ENCODE data around the gene LRP1.

LRP1 gene

DNA sequence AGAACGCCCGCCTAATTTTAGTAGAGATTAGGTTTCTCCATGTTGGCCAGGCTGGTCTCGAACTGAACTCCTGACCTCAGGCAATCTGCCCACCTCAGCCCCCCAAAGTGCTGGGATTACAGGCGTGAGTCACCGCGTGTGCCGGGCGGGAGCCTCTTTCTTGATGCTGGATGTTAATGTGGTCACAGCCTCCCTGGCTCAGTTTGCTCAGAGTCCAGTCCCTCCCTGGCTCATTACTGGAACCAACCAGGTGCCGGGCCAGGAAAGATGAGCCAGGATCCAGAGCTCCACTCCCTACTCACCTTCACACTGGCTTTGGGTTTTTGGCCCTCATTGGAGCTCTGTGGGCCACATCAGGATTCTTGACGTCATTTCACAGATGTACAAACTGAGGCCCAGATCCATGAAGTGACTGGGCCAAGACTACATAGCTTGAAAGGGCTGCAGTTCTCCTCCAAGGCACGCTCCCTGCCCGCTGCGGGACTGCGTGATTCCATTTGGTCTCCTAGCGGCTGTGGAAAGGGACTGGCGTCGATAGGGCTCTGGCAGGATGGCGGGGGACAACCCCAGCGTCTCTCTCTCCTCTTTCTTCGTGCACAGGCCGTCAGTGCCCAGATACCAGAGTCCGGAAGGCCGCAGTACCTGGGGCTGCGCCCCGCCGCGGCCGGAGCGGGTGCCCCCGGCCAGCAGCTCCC lies 96.1 kb downstream of the LRP1 start:
- no peak overlapping the region for H3K4me3 ChIP-seq (ENCODE audit: low read depth, low read length)
- H3K9ac ChIP-seq, result no peak overlapping the region
- no peaks in the 10 kb centered on the region for H3K79me2 ChIP-seq
- no peaks in the 10 kb centered on the region for H3K9me3 ChIP-seq (ENCODE audit: control insufficient read depth, low read length)
- H2AFZ ChIP-seq, result no peak overlapping the region
- TF ChIP-seq, protein P1, sequence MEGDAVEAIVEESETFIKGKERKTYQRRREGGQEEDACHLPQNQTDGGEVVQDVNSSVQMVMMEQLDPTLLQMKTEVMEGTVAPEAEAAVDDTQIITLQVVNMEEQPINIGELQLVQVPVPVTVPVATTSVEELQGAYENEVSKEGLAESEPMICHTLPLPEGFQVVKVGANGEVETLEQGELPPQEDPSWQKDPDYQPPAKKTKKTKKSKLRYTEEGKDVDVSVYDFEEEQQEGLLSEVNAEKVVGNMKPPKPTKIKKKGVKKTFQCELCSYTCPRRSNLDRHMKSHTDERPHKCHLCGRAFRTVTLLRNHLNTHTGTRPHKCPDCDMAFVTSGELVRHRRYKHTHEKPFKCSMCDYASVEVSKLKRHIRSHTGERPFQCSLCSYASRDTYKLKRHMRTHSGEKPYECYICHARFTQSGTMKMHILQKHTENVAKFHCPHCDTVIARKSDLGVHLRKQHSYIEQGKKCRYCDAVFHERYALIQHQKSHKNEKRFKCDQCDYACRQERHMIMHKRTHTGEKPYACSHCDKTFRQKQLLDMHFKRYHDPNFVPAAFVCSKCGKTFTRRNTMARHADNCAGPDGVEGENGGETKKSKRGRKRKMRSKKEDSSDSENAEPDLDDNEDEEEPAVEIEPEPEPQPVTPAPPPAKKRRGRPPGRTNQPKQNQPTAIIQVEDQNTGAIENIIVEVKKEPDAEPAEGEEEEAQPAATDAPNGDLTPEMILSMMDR (IDR thresholded peaks at IDR 0.05), result no peak
- H3K27ac ChIP-seq, result no peak overlapping the region
- H3K27me3 ChIP-seq (ENCODE audit: control insufficient read depth, insufficient read depth, low read length), result peaks cover 11% of the 10 kb centered on the region
- H3K4me2 ChIP-seq (ENCODE audit: low read length), result no peak overlapping the region
- no peaks in the 10 kb centered on the region for H3K36me3 ChIP-seq (ENCODE audit: control insufficient read depth, insufficient read depth, low read length)
- no peaks in the 10 kb centered on the region for H3K4me1 ChIP-seq

DNA sequence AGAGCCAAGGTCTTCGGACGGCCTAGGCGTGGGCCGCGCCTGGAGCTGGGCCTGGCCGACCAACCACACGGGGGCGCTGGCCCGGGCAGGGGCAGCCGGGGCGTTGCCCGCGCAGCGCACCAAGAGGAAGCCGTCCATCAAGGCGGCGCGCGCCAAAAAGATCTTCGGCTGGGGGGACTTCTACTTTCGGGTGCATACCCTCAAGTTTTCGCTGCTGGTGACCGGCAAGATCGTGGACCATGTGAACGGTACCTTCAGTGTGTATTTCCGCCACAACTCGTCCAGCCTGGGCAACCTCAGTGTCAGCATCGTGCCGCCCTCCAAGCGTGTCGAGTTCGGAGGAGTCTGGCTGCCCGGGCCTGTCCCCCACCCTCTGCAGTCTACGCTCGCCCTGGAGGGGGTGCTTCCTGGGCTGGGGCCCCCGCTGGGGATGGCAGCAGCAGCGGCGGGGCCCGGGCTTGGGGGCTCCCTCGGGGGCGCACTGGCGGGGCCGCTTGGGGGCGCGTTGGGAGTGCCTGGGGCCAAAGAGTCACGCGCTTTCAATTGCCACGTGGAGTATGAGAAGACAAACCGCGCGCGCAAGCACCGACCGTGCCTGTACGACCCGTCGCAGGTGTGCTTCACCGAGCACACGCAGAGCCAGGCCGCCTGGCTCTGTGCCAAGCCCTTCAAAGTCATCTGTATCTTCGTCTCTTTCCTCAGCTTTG lies 96.8 kb downstream of the LRP1 start:
- H3K79me2 ChIP-seq, result no peaks in the 10 kb centered on the region
- peaks cover 9% of the 10 kb centered on the region for H3K27me3 ChIP-seq (ENCODE audit: control insufficient read depth, insufficient read depth, low read length)
- H3K36me3 ChIP-seq (ENCODE audit: control insufficient read depth, insufficient read depth, low read length), result no peaks in the 10 kb centered on the region
- no peak overlapping the region for H3K4me3 ChIP-seq (ENCODE audit: low read depth, low read length)
- TF ChIP-seq, protein P1 (IDR thresholded peaks at IDR 0.05), result peak; percentile 45
- H3K9me3 ChIP-seq (ENCODE audit: control insufficient read depth, low read length), result no peaks in the 10 kb centered on the region
- H3K27ac ChIP-seq, result no peak overlapping the region
- no peak overlapping the region for H2AFZ ChIP-seq
- no peak overlapping the region for H3K9ac ChIP-seq
- no peak overlapping the region for H3K4me2 ChIP-seq (ENCODE audit: low read length)
- H3K4me1 ChIP-seq, result peaks cover 5% of the 10 kb centered on the region

DNA sequence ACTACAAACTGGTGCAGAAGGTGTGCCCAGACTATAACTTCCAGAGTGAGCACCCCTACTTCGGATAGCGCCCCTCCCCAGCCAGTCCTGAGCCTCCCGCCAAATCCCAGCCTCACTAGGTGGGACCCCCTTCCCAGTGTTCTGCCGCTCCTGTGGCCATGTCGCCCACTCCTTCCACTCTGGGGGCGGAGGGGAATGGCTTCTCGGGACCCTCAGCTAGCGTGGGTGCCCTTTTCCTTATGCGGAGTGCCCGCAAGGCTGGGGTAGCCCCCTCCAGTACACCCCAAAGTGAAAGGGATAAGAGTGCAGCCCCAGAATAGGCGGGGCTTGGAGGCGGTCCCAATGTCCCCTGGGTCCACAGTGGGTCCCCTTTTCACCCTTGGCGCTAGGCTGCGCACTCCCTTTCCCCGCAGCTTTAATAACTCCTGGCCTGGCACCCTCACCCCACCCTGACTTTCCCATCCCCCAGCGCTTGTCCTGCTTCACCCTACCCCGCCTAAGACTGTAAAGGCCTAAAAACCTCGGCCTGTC lies 97.5 kb downstream of the LRP1 start:
- TF ChIP-seq, protein P1 (IDR thresholded peaks at IDR 0.05), result no peak
- Histone ChIP-seq H2AFZ (no peak overlapping the region), H3K4me1 (peaks cover 9% of the 10 kb centered on the region), H3K9ac (no peak overlapping the region), H3K36me3 (ENCODE audit: control insufficient read depth, insufficient read depth, low read length) (no peaks in the 10 kb centered on the region), H3K27ac (no peak overlapping the region), H3K27me3 (ENCODE audit: control insufficient read depth, insufficient read depth, low read length) (peaks cover 9% of the 10 kb centered on the region), H3K4me2 (ENCODE audit: low read length) (no peak overlapping the region), H3K4me3 (ENCODE audit: low read depth, low read length) (no peak overlapping the region), H3K79me2 (no peaks in the 10 kb centered on the region), H3K9me3 (ENCODE audit: control insufficient read depth, low read length) (no peaks in the 10 kb centered on the region)

DNA sequence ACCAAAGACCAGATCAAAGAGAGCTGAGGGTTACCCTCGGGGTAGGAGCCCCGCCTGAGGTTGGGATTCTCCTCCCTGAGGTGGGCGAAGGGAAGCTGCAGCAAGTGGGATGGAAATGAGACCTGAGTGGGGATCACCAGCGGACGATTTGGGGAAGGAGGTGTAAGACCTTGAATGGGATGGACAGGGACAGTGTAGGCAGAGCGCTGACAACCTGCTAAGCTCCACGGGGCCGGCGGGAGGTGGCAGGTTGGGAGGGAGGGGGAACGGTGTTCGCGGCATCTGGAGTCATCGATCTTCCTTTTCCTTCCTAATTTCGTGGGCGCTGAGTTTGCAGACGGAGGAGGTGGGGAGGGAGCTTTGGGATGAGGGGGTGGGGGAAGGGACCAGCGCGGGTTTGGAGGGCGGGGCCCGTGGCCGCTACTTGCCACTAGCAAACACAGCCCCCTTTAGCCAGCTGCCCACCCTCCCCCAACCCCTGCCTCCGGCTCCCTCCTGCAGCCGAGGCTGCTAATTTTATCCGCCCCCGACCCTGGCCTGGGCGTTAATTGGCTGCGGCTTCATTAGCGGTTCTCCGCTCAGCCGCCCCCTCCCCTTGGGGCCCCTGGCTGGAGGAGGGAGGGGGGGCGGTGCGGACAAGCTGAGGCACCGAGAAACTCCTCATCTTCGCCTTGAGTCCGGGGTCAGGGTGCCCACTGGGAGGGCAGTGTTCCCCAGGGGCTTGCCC lies 98.5 kb downstream of the LRP1 start:
- no peaks in the 10 kb centered on the region for H3K36me3 ChIP-seq (ENCODE audit: control insufficient read depth, insufficient read depth, low read length)
- TF ChIP-seq, protein P1 (IDR thresholded peaks at IDR 0.05), result no peak
- H3K4me3 ChIP-seq (ENCODE audit: low read depth, low read length), result no peak overlapping the region
- no peak overlapping the region for H3K9ac ChIP-seq
- peaks cover 9% of the 10 kb centered on the region for H3K27me3 ChIP-seq (ENCODE audit: control insufficient read depth, insufficient read depth, low read length)
- no peak overlapping the region for H3K4me2 ChIP-seq (ENCODE audit: low read length)
- no peaks in the 10 kb centered on the region for H3K9me3 ChIP-seq (ENCODE audit: control insufficient read depth, low read length)
- H3K4me1 ChIP-seq, result peaks cover 9% of the 10 kb centered on the region
- no peak overlapping the region for H3K27ac ChIP-seq
- no peaks in the 10 kb centered on the region for H3K79me2 ChIP-seq
- H2AFZ ChIP-seq, result no peak overlapping the region

Data from parathyroid adenoma (tissue), 2 donors.